Brain microvascular endothelial cell (primary cell): Measurements from ENCODE around the gene KCNK5.

Experiments
- DNase-seq: peaks from one replicate; pipeline ENCODE4 v3.0.0-alpha.2; 2020
- H3K27ac ChIP-seq: fragments of 250-450 bp; sonication (Bioruptor Pico); 2 replicates; pipeline ENCODE4 v1.5.1; 2020; ENCODE audit warnings: mild to moderate bottlenecking, moderate library complexity
- H3K27me3 ChIP-seq: fragments of 250-450 bp; sonication (Bioruptor Pico); replicated peaks from 2 replicates; pipeline ENCODE4 v1.5.1; 2020; ENCODE audit warnings: mild to moderate bottlenecking
- H3K36me3 ChIP-seq: fragments of 250-450 bp; sonication (Bioruptor Pico); replicated peaks from 2 replicates; pipeline ENCODE4 v1.5.1; 2020; ENCODE audit warnings: mild to moderate bottlenecking
- H3K4me3 ChIP-seq: 2 replicates; pipeline ENCODE4 v1.5.1; 2011; ENCODE audit warnings: low read depth, mild to moderate bottlenecking, control low read depth, low read length, moderate library complexity
- CTCF ChIP-seq: IDR thresholded peaks from 2 replicates; pipeline ENCODE4 v1.5.1; 2011; ENCODE audit warnings: low read depth, mild to moderate bottlenecking, moderate library complexity, low read length, control low read depth, inconsistent platforms; ENCODE audit errors: missing control alignments
- in situ Hi-C: cut with HindIII; loops from 2 replicates; pipeline ENCODE4 v1.10.0; 2017; ENCODE audit warnings: low sequenced_read_pairs, low pct_ligation_motif_present

The KCNK5 gene

GRCh38 chr6:39221779-39222641, 7.3 kb downstream of the KCNK5 start:
- in situ Hi-C loops: no loop called here
- no peak overlapping the region for H3K4me3 ChIP-seq
- H3K36me3 ChIP-seq: no peaks in the 10 kb centered on the region

GRCh38 chr6:39221115-39221514, 8.2 kb downstream of the KCNK5 start:
- no peak for TF ChIP-seq CTCF
- Histone ChIP-seq H3K27me3 (no peaks in the 10 kb centered on the region), H3K27ac (no peak overlapping the region), H3K36me3 (no peaks in the 10 kb centered on the region), H3K4me3 (no peak overlapping the region)
- in situ Hi-C loops: no loop called here
- no peak for DNase-seq

More at GRCh38 chr6:39221779-39222641, 7.3 kb downstream of the KCNK5 start:
- Histone ChIP-seq H3K27me3 (no peaks in the 10 kb centered on the region), H3K27ac (no peak overlapping the region)
- no peak for DNase-seq
- no peak for TF ChIP-seq CTCF

- in situ Hi-C loops: no loop called here
- DNase-seq: peak; percentile 1
- Histone ChIP-seq H3K36me3 (no peaks in the 10 kb centered on the region), H3K27me3 (no peaks in the 10 kb centered on the region), H3K4me3 (no peak overlapping the region), H3K27ac (no peak overlapping the region)
- no peak for TF ChIP-seq CTCF
These were observed 10.3 kb downstream of the KCNK5 start for GRCh38 chr6:39218868-39219567.

- no peaks in the 10 kb centered on the region for H3K36me3 ChIP-seq
- H3K27me3 ChIP-seq: no peaks in the 10 kb centered on the region
- in situ Hi-C loops: no loop called here
- no peak for TF ChIP-seq CTCF
- DNase-seq: peak; percentile 22
- no peak overlapping the region for H3K27ac ChIP-seq
- no peak overlapping the region for H3K4me3 ChIP-seq
These were observed 12.0 kb downstream of the KCNK5 start for GRCh38 chr6:39217177-39217864.

GRCh38 chr6:39215640-39216158, 13.6 kb downstream of the KCNK5 start:
- no peak overlapping the region for H3K27ac ChIP-seq
- in situ Hi-C loops: no loop called here
- H3K36me3 ChIP-seq: no peaks in the 10 kb centered on the region
- DNase-seq: no peak
- no peak for TF ChIP-seq CTCF
- H3K4me3 ChIP-seq: no peak overlapping the region
- no peaks in the 10 kb centered on the region for H3K27me3 ChIP-seq
